Activated CD4-positive, alpha-beta T cell treated with anti-CD3 and anti-CD28 coated beads, Interleukin-2, amount 10 ng/mL, durations not matched to agents 7 days and 5 days (primary cell): ENCODE data around the gene PRMT2. TPM values are rescaled to one million over a fixed set of nuclear protein-coding genes. Genes with fewer than 3 reads are reported as not detected.

ENCODE experiments used
- CTCF ChIA-PET: fragments of 350-600 bp; sonication (Branson Sonifier 250); formaldehyde crosslinking; loops from one replicate; lab custom pipeline; 2021; ENCODE audit warnings: antibody characterized with exemption; lab: Charles Lee
- POLR2A ChIA-PET: fragments of 350-600 bp; sonication (Branson Sonifier 250); formaldehyde crosslinking; loops from one replicate; lab custom pipeline; 2021; ENCODE audit warnings: antibody characterized with exemption; lab: Charles Lee
- DNase-seq: peaks from one replicate; pipeline ENCODE4 v3.0.0-alpha.2; 2020
- H3K27ac Mint-ChIP-seq: one replicate; pipeline ENCODE4 v1.8.0; 2021; ENCODE audit warnings: mild to moderate bottlenecking, moderate library complexity, mixed read lengths
- H3K27me3 Mint-ChIP-seq: one replicate; pipeline ENCODE4 v1.8.0; 2021; ENCODE audit warnings: mixed read lengths
- H3K36me3 Mint-ChIP-seq: one replicate; pipeline ENCODE4 v1.8.0; 2021; ENCODE audit warnings: low read depth, mixed read lengths
- H3K4me1 Mint-ChIP-seq: one replicate; pipeline ENCODE4 v1.8.0; 2021; ENCODE audit warnings: mixed read lengths
- H3K4me3 Mint-ChIP-seq: one replicate; pipeline ENCODE4 v1.8.0; 2021; ENCODE audit warnings: mild to moderate bottlenecking, moderate library complexity, mixed read lengths
- H3K9me3 Mint-ChIP-seq: one replicate; pipeline ENCODE4 v1.8.0; 2021; ENCODE audit warnings: mixed read lengths
- total RNA-seq, 2 experiments: library from RNA; stranded (reverse); gene quantifications; one replicate each; pipeline ENCODE4 v1.2.3, GENCODE V29; 2021

PRMT2 gene
- total RNA-seq, 2 experiments from 2014 or later, result 116 to 137 TPM

DNA sequence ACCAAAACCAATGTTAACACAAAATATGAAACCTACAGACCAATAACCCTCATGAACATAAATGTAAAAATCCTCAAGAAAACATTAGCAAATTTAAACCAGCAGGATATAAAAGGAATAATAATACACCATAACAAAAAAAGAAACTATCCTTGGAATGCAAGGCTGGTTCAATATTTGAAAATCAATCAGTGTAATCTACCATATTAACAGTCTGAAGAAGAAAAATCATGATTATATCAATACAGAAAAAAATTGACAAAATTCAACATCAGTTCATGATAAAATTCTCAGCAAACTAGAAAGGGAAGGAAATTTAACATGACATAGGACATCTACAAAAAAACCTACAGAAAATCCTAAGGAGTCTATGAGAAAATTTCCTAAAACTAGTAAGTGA lies 19.8 kb downstream of the PRMT2 start:
- Mint-ChIP-seq H3K27ac (no peak overlapping the region), H3K4me1 (peaks cover 8% of the 10 kb centered on the region), H3K4me3 (no peak overlapping the region), H3K9me3 (peaks cover 22% of the 10 kb centered on the region), H3K36me3 (peaks cover 90% of the 10 kb centered on the region), H3K27me3 (no peaks in the 10 kb centered on the region)
- POLR2A ChIA-PET, result no interaction called here
- CTCF ChIA-PET, result interaction anchor here (1.0 kb wide), 1 partner anchor 226 kb away, joined by 3 read pairs; no protein-coding TSS in a partner anchor
- no peak for DNase-seq

DNA sequence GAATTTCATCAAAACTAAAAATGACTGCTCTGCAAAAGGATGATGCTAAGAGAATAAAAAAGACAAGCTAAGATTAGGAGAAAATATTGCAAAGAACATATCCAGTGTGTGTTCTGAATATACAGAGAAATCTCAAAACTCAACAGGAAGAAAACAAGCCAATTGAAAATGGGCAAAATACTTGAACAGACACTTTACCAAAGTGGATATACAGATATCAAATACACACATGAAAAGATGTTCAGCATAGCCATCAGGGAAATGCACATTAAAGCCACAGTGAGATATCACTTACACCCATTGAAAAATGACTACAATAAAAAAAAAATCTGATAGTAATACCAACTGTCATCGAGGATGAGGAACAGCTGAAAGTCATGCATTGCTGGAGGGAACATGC lies 21.3 kb downstream of the PRMT2 start:
- no peak overlapping the region for H3K27ac Mint-ChIP-seq

DNA sequence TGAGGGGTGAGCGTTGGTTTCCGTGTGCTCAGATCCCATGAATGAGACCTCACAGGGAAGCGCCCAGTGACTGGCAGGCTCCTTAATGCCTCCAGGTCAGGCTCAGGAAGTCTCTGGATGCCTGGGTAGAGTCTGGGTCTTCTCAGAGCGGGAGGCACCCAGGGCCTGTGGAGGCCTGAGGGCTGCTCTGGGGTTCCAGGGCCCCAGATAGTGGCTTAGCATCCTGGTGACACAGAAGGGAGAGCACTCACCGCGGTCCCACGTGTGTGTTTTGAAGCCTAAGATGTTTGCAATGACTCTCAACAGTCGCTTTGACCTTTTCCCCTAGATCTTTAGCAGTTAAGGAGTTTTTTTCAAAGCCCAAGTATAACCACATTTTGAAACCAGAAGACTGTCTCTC lies 25.0 kb downstream of the PRMT2 start:
- no peaks in the 10 kb centered on the region for H3K27me3 Mint-ChIP-seq
- H3K36me3 Mint-ChIP-seq, result peaks cover 47% of the 10 kb centered on the region
- peak overlapping the region; percentile 19 for H3K27ac Mint-ChIP-seq
- H3K4me3 Mint-ChIP-seq, result no peak overlapping the region
- peaks cover 6% of the 10 kb centered on the region for H3K9me3 Mint-ChIP-seq
- peaks cover 17% of the 10 kb centered on the region for H3K4me1 Mint-ChIP-seq
- no peak for DNase-seq
- ChIA-PET CTCF (no interaction called here), POLR2A (no interaction called here)

More for the DNA sequence above, 21.3 kb downstream of the PRMT2 start:
- peaks cover 74% of the 10 kb centered on the region for H3K36me3 Mint-ChIP-seq
- H3K27me3 Mint-ChIP-seq, result no peaks in the 10 kb centered on the region
- no peak overlapping the region for H3K4me3 Mint-ChIP-seq
- H3K4me1 Mint-ChIP-seq, result peaks cover 15% of the 10 kb centered on the region
- DNase-seq, result no peak
- CTCF ChIA-PET, result interaction anchor here (0.6 to 1.4 kb wide), 3 partner anchors 12 to 427 kb away, joined by 3 to 5 read pairs (median 3); no protein-coding TSS in a partner anchor
- H3K9me3 Mint-ChIP-seq, result peaks cover 22% of the 10 kb centered on the region
- POLR2A ChIA-PET, result no interaction called here

DNA sequence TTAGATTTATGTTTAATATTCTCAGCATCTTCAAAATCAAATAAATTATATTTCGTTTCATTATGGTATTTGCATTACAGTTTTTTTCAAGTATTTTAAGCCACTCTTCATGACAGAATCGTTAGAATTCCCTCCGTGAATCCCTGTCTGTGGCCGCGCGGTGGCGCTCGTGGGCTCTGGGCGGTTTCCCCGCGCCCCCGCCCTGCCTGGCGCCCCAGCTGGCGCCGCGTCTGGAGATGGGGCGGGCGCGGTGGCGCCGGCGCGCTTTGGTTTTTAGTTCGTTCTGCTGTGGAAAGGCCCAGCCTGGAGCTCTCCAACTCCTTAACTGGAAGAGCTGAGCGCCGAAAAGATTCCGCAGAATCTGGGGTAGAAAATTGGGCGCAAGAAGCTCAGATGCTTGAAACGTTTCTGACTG lies 25.7 kb downstream of the PRMT2 start:
- CTCF ChIA-PET, result no interaction called here

DNA sequence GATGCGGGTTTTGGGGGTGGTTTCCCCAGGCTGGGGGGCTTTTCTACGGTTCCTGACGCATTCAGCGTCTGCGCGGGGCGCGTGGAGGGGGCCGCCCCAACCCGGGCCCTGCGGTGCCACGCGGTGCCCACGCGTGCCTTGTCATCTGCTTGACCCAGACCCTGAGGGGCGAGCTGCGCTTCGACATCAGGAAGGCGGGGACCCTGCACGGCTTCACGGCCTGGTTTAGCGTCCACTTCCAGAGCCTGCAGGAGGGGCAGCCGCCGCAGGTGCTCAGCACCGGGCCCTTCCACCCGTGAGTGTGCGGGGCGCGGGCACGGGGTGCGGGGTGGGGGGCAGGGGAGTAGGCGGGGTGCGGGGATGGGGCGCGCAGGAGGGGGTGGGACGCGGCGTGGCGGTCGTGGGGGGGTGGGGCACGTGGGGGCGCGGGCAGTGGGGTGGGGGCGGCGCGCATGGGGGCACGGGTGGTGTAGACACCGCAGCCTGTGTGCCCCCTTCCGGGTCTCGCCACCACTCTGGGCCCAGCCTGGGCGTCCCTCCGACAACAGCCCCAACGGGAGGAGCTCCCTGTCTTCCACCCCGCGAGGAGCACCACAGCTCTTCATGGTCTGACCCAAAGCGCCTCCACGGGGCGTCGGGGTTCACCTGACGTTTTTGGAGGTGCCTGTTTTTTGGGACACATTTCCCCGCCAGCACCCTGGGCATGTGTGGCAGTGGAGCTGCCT lies 26.3 kb downstream of the PRMT2 start:
- no peak overlapping the region for H3K4me3 Mint-ChIP-seq
- CTCF ChIA-PET, result no interaction called here
- H3K9me3 Mint-ChIP-seq, result no peaks in the 10 kb centered on the region
- POLR2A ChIA-PET, result no interaction called here
- no peaks in the 10 kb centered on the region for H3K27me3 Mint-ChIP-seq
- no peak for DNase-seq
- H3K4me1 Mint-ChIP-seq, result peaks cover 22% of the 10 kb centered on the region
- no peak overlapping the region for H3K27ac Mint-ChIP-seq
- H3K36me3 Mint-ChIP-seq, result peaks cover 36% of the 10 kb centered on the region

More for the DNA sequence above, 25.7 kb downstream of the PRMT2 start:
- H3K9me3 Mint-ChIP-seq, result no peaks in the 10 kb centered on the region
- no peak overlapping the region for H3K4me3 Mint-ChIP-seq
- POLR2A ChIA-PET, result no interaction called here
- peaks cover 41% of the 10 kb centered on the region for H3K36me3 Mint-ChIP-seq
- no peak overlapping the region for H3K27ac Mint-ChIP-seq
- no peaks in the 10 kb centered on the region for H3K27me3 Mint-ChIP-seq
- DNase-seq, result peak; percentile 34
- peaks cover 22% of the 10 kb centered on the region for H3K4me1 Mint-ChIP-seq

DNA sequence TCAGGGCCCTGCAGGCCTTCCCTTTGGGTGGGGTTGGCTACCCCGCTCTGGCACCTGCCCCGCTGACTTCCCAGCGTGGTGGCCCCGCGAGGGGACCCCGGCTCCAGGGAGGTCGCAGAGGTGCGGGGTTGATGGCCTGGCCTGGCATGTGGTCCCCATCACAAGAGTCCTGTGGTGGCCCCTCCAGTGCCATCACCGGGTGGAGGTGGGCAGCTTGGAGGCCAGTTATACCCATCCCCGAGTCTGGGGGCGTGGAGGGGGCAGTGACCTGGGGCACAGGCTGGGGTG lies 26.8 kb downstream of the PRMT2 start:
- H3K4me1 Mint-ChIP-seq, result peaks cover 22% of the 10 kb centered on the region
- H3K4me3 Mint-ChIP-seq, result no peak overlapping the region
- H3K9me3 Mint-ChIP-seq, result no peaks in the 10 kb centered on the region
- ChIA-PET CTCF (no interaction called here), POLR2A (no interaction called here)
- H3K27me3 Mint-ChIP-seq, result no peaks in the 10 kb centered on the region
- DNase-seq, result no peak
- H3K36me3 Mint-ChIP-seq, result peaks cover 31% of the 10 kb centered on the region
- no peak overlapping the region for H3K27ac Mint-ChIP-seq

GRCh38 chr21:46662765-46663500 lies 27.5 kb downstream of the PRMT2 start:
- peaks cover 24% of the 10 kb centered on the region for H3K4me1 Mint-ChIP-seq
- no peak overlapping the region for H3K27ac Mint-ChIP-seq
- H3K4me3 Mint-ChIP-seq, result no peak overlapping the region
- POLR2A ChIA-PET, result no interaction called here
- H3K9me3 Mint-ChIP-seq, result no peaks in the 10 kb centered on the region
- peaks cover 2% of the 10 kb centered on the region for H3K27me3 Mint-ChIP-seq
- peaks cover 28% of the 10 kb centered on the region for H3K36me3 Mint-ChIP-seq
- CTCF ChIA-PET, result no interaction called here
- DNase-seq, result no peak

DNA sequence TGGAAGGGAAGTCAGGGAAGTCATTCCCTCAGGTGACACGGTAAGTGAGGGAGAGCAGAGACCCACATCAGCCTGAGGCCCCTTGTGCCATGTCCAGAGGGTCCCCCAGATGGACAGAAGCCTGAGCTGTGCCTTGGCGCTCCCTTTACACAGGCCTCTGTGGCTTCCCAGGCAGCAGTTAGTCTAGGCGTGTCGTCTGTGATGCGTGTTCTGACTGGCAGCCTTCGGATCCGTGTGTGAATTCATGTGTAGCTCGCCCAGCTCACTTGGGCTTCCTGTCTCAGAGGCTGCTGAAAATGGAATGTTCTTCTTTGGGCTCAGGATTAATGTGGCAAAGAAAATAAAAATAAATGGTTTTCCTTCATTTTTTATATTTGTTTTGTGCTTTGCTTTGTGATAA lies 28.3 kb downstream of the PRMT2 start:
- no peak overlapping the region for H3K4me3 Mint-ChIP-seq
- H3K9me3 Mint-ChIP-seq, result no peaks in the 10 kb centered on the region
- no peak for DNase-seq
- H3K36me3 Mint-ChIP-seq, result peaks cover 19% of the 10 kb centered on the region
- peaks cover 7% of the 10 kb centered on the region for H3K27me3 Mint-ChIP-seq
- peaks cover 26% of the 10 kb centered on the region for H3K4me1 Mint-ChIP-seq
- ChIA-PET CTCF (interaction anchor here (1.0 kb wide), 1 partner anchor 10 kb away, joined by 4 read pairs; no protein-coding TSS in a partner anchor), POLR2A (no interaction called here)
- no peak overlapping the region for H3K27ac Mint-ChIP-seq

DNA sequence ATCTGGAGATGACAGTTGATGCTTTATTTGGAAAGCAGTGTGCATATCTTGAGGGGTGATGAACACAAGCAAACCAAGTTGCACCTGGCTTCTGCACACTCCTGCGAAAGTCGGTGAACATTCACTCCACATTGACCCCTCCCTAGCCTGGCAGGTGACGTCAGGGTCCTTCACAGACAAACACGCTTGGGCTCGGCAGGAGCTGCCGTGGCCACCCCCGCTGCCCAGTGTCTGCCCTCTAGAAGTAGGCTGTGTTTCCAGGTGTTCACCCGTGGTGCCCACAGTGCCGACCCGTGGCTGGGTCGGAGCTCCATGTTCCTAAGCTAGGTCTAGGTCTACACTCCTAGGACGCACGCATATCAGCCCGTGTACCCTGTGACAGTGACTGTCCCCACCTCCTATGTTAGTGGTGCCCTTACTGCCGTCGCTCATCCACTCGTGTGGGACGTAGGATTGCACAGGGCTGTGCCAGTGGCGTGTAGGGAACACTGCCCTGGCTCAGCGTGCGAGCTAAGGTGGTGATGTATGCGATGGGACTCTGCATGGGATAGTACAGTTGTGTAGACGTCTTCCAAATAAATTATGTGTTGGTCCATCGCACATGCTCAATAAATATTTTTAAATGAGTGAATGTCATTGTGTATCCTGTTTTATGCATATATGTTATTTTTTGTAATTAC lies 29.0 kb downstream of the PRMT2 start:
- H3K4me3 Mint-ChIP-seq, result no peak overlapping the region
- CTCF ChIA-PET, result interaction anchor here (1.0 kb wide), 1 partner anchor 10 kb away, joined by 4 read pairs; no protein-coding TSS in a partner anchor

GRCh38 chr21:46665566-46665965 lies 30.1 kb downstream of the PRMT2 start:
- H3K4me1 Mint-ChIP-seq, result peaks cover 17% of the 10 kb centered on the region
- H3K4me3 Mint-ChIP-seq, result no peak overlapping the region
- no peak for DNase-seq
- H3K9me3 Mint-ChIP-seq, result no peaks in the 10 kb centered on the region
- H3K36me3 Mint-ChIP-seq, result peaks cover 11% of the 10 kb centered on the region
- H3K27ac Mint-ChIP-seq, result no peak overlapping the region
- ChIA-PET CTCF (no interaction called here), POLR2A (interaction anchor here (0.6 kb wide), 1 partner anchor 57 kb away, joined by 4 read pairs; no protein-coding TSS in a partner anchor)
- H3K27me3 Mint-ChIP-seq, result peaks cover 16% of the 10 kb centered on the region

More for the DNA sequence above, 29.0 kb downstream of the PRMT2 start:
- POLR2A ChIA-PET, result no interaction called here
- no peak overlapping the region for H3K27ac Mint-ChIP-seq
- H3K36me3 Mint-ChIP-seq, result peaks cover 14% of the 10 kb centered on the region
- H3K27me3 Mint-ChIP-seq, result peaks cover 9% of the 10 kb centered on the region
- H3K9me3 Mint-ChIP-seq, result no peaks in the 10 kb centered on the region
- peaks cover 23% of the 10 kb centered on the region for H3K4me1 Mint-ChIP-seq
- DNase-seq, result no peak

- Mint-ChIP-seq H3K27ac (no peak overlapping the region), H3K4me3 (peak overlapping the region; percentile 76), H3K27me3 (peaks cover 24% of the 10 kb centered on the region), H3K36me3 (peaks cover 11% of the 10 kb centered on the region), H3K9me3 (no peaks in the 10 kb centered on the region), H3K4me1 (peaks cover 13% of the 10 kb centered on the region)
- ChIA-PET CTCF (interaction anchor here (0.7 to 0.9 kb wide), 2 partner anchors 128 to 166 kb away, joined by 3 to 4 read pairs; no protein-coding TSS in a partner anchor), POLR2A (no interaction called here)
- DNase-seq, result peak; percentile 27
Measured at GRCh38 chr21:46666941-46667740, 31.7 kb downstream of the PRMT2 start.

DNA sequence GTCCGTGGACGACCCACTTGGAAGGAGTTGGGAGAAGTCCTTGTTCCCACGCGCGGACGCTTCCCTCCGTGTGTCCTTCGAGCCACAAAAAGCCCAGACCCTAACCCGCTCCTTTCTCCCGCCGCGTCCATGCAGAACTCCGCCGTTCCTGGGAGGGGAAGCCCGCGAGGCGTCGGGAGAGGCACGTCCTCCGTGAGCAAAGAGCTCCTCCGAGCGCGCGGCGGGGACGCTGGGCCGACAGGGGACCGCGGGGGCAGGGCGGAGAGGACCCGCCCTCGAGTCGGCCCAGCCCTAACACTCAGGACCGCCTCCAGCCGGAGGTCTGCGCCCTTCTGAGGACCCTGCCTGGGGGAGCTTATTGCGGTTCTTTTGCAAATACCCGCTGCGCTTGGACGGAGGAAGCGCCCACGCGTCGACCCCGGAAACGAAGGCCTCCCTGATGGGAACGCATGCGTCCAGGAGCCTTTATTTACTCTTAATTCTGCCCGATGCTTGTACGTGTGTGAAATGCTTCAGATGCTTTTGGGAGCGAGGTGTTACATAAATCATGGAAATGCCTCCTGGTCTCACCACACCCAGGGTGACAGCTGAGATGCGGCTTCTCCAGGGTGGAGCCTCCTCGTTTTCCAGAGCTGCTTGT lies 32.4 kb downstream of the PRMT2 start:
- H3K9me3 Mint-ChIP-seq, result no peaks in the 10 kb centered on the region
- peaks cover 24% of the 10 kb centered on the region for H3K27me3 Mint-ChIP-seq
- ChIA-PET POLR2A (no interaction called here), CTCF (interaction anchor here (0.9 kb wide), 1 partner anchor 129 kb away, joined by 4 read pairs; no protein-coding TSS in a partner anchor)
- peaks cover 11% of the 10 kb centered on the region for H3K36me3 Mint-ChIP-seq
- H3K4me1 Mint-ChIP-seq, result peaks cover 13% of the 10 kb centered on the region
- no peak overlapping the region for H3K27ac Mint-ChIP-seq
- no peak for DNase-seq
- peak overlapping the region; percentile 76 for H3K4me3 Mint-ChIP-seq
